Neuronal stem cell (in vitro differentiated cells): Measurements from ENCODE around the gene GADL1.

Experiments used
- DNase-seq: peaks from one replicate; pipeline ENCODE4 v3.0.0-alpha.2; 2013; ENCODE audit warnings: low spot score
- H2AFZ ChIP-seq: one replicate; pipeline ENCODE4 v1.6.1; 2013; ENCODE audit warnings: mild to moderate bottlenecking, low read length, inconsistent platforms
- H2AK5ac ChIP-seq: 2 replicates; pipeline ENCODE4 v1.6.1; 2013; ENCODE audit warnings: low read depth, mild to moderate bottlenecking, inconsistent platforms, low read length, moderate library complexity, mixed read lengths
- H2BK120ac ChIP-seq: 2 replicates; pipeline ENCODE4 v1.6.1; 2013; ENCODE audit warnings: low read depth, mild to moderate bottlenecking, inconsistent platforms, low read length, moderate library complexity, mixed read lengths
- H2BK12ac ChIP-seq: one replicate; pipeline ENCODE4 v1.6.1; 2013; ENCODE audit warnings: low read length, inconsistent platforms
- H2BK15ac ChIP-seq: 2 replicates; pipeline ENCODE4 v1.6.1; 2013; ENCODE audit warnings: mild to moderate bottlenecking, low read length, inconsistent platforms, mixed read lengths
- H2BK5ac ChIP-seq: one replicate; pipeline ENCODE4 v1.6.1; 2013; ENCODE audit warnings: inconsistent platforms, mild to moderate bottlenecking, low read length, moderate library complexity
- H3K14ac ChIP-seq: one replicate; pipeline ENCODE4 v1.6.1; 2013; ENCODE audit warnings: low read length, inconsistent platforms
- H3K18ac ChIP-seq: 2 replicates; pipeline ENCODE4 v1.6.1; 2013; ENCODE audit warnings: low read length, inconsistent platforms
- H3K23ac ChIP-seq: 2 replicates; pipeline ENCODE4 v1.6.1; 2013; ENCODE audit warnings: low read depth, mild to moderate bottlenecking, mixed read lengths, low read length, inconsistent platforms; ENCODE audit not compliant: poor library complexity
- H3K27ac ChIP-seq: replicated peaks from 3 replicates; pipeline ENCODE4 v1.5.1; 2013; ENCODE audit warnings: low read length, inconsistent platforms
- H3K27me3 ChIP-seq, 3 experiments: 2 replicates each; pipeline ENCODE4 v1.6.1; 2013; ENCODE audit warnings: low read length in 3 of 3, mild to moderate bottlenecking in 2 of 3, inconsistent platforms in 1 of 3, low read depth in 1 of 3, mixed read lengths in 1 of 3, moderate library complexity in 1 of 3; ENCODE audit not compliant: control insufficient read depth in 3 of 3, insufficient read depth in 3 of 3
- H3K36me3 ChIP-seq, 2 donors: replicated peaks in 1 of 2; 2 replicates each; pipeline ENCODE4 v1.6.1; 2013; ENCODE audit warnings: low read length in 2 of 2; ENCODE audit not compliant: control insufficient read depth in 2 of 2, insufficient read depth in 2 of 2
- H3K4ac ChIP-seq: 2 replicates; pipeline ENCODE4 v1.6.1; 2013; ENCODE audit warnings: inconsistent platforms, mild to moderate bottlenecking, low read length, moderate library complexity
- H3K4me1 ChIP-seq, 2 donors: 1 replicate in 1 of 2; 2 replicates in 1 of 2; pipeline ENCODE4 v1.6.1; 2013; ENCODE audit warnings: low read length in 2 of 2, low read depth in 1 of 2; ENCODE audit not compliant: control insufficient read depth in 2 of 2, insufficient read depth in 1 of 2
- H3K4me2 ChIP-seq: one replicate; pipeline ENCODE4 v1.6.1; 2013; ENCODE audit warnings: mild to moderate bottlenecking, low read length, inconsistent platforms; ENCODE audit not compliant: insufficient read depth, poor library complexity, severe bottlenecking
- H3K4me3 ChIP-seq, 2 donors: 2 replicates each; pipeline ENCODE4 v1.5.1; 2013; ENCODE audit warnings: low read length in 2 of 2, mild to moderate bottlenecking in 2 of 2, inconsistent platforms in 1 of 2, moderate library complexity in 1 of 2
- H3K79me1 ChIP-seq: one replicate; pipeline ENCODE4 v1.6.1; 2013; ENCODE audit warnings: low read depth, mild to moderate bottlenecking, inconsistent platforms, low read length, moderate library complexity
- H3K9ac ChIP-seq: one replicate; pipeline ENCODE4 v1.6.1; 2013; ENCODE audit warnings: mild to moderate bottlenecking, low read depth, low read length, inconsistent platforms; ENCODE audit not compliant: poor library complexity
- H3K9me3 ChIP-seq, 2 donors: replicated peaks in 1 of 2; 2 replicates each; pipeline versions ENCODE3 to v1.6.1; 2013; ENCODE audit warnings: low read length in 2 of 2, mild to moderate bottlenecking in 2 of 2, inconsistent platforms in 1 of 2, low read depth in 1 of 2, mixed read lengths in 1 of 2, moderate library complexity in 1 of 2; ENCODE audit not compliant: control insufficient read depth in 2 of 2, insufficient read depth in 1 of 2
- H4K8ac ChIP-seq: one replicate; pipeline ENCODE4 v1.6.1; 2013; ENCODE audit warnings: low read depth, mild to moderate bottlenecking, inconsistent platforms, low read length, moderate library complexity
- H4K91ac ChIP-seq: one replicate; pipeline ENCODE4 v1.6.1; 2013; ENCODE audit warnings: low read length, low read depth, mild to moderate bottlenecking, inconsistent platforms; ENCODE audit not compliant: poor library complexity
- WGBS, 2 donors: extraction: QIAGEN DNeasy Blood & Tissue Kit; methylation state at CpG; one replicate each; pipeline ENCODE4 v1.1.7; 2013; ENCODE audit warnings: missing lambda C conversion rate in 2 of 2, mixed read lengths in 1 of 2; ENCODE audit not compliant: insufficient read length in 2 of 2, insufficient replicate concordance in 1 of 2; ENCODE audit errors: extremely low coverage in 2 of 2; 5-methylcytosine and 5-hydroxymethylcytosine counted together

The GADL1 gene

DNA sequence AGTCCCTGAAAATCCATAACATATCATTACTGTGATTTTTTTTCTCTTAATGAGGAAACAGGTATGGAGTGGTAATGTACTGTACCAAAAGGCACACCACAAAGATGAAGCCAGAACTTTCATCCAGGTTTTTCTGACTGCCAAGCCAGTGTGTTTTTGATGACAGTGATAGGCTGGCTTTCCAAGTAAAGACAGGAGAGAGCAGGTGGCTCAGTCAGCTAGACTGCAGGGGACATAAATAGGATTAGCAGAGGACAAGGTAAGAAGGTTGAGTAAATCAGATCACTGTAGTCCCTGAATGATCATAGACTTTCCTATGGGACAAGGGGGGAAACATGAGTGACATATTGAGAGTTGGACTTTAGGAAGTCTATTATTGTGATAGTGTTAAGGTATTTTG lies 127.9 kb downstream of the GADL1 start:
- H3K23ac ChIP-seq = no peak overlapping the region
- H2AK5ac ChIP-seq = no peak overlapping the region
- no peak overlapping the region for H3K27ac ChIP-seq
- no peak overlapping the region for H2BK5ac ChIP-seq
- H2BK12ac ChIP-seq = no peak overlapping the region
- no peak overlapping the region for H3K4me3 ChIP-seq
- no peak overlapping the region for H2BK15ac ChIP-seq
- no peaks in the 10 kb centered on the region for H3K36me3 ChIP-seq
- no peaks in the 10 kb centered on the region for H3K9me3 ChIP-seq
- H3K27me3 ChIP-seq = no peaks in the 10 kb centered on the region
- H3K18ac ChIP-seq = no peak overlapping the region
- peaks cover 0 to 6% of the 10 kb centered on the region in 2 donors for H3K4me1 ChIP-seq
- no peaks in the 10 kb centered on the region for H3K79me1 ChIP-seq
- no peak overlapping the region for H3K9ac ChIP-seq
- no peak overlapping the region for H3K14ac ChIP-seq
- H4K8ac ChIP-seq = no peak overlapping the region
- H2AFZ ChIP-seq = no peak overlapping the region
- no peak overlapping the region for H2BK120ac ChIP-seq
- H4K91ac ChIP-seq = no peak overlapping the region
- H3K4ac ChIP-seq = no peak overlapping the region
- no peak for DNase-seq
- H3K4me2 ChIP-seq = no peak overlapping the region

GRCh38 chr3:30764891-30765290 lies 129.6 kb downstream of the GADL1 start:
- no peaks in the 10 kb centered on the region for H3K9me3 ChIP-seq
- no peak overlapping the region for H4K91ac ChIP-seq
- WGBS, 2 donors = no CpG with 5 or more reads among the region's 4 CpGs
- no peak overlapping the region for H3K9ac ChIP-seq
- H3K4me2 ChIP-seq = no peak overlapping the region
- H2AK5ac ChIP-seq = no peak overlapping the region
- no peak overlapping the region for H3K4ac ChIP-seq
- no peak for DNase-seq
- H2BK15ac ChIP-seq = no peak overlapping the region
- H3K4me3 ChIP-seq = no peak overlapping the region
- H3K18ac ChIP-seq = no peak overlapping the region
- no peaks in the 10 kb centered on the region for H3K27me3 ChIP-seq
- H2AFZ ChIP-seq = no peak overlapping the region
- no peak overlapping the region for H3K14ac ChIP-seq
- no peak overlapping the region for H3K27ac ChIP-seq
- no peak overlapping the region for H2BK5ac ChIP-seq
- H3K23ac ChIP-seq = no peak overlapping the region
- H4K8ac ChIP-seq = no peak overlapping the region
- no peaks in the 10 kb centered on the region for H3K4me1 ChIP-seq
- H3K36me3 ChIP-seq = no peaks in the 10 kb centered on the region
- H2BK12ac ChIP-seq = no peak overlapping the region
- H2BK120ac ChIP-seq = no peak overlapping the region
- no peaks in the 10 kb centered on the region for H3K79me1 ChIP-seq

DNA sequence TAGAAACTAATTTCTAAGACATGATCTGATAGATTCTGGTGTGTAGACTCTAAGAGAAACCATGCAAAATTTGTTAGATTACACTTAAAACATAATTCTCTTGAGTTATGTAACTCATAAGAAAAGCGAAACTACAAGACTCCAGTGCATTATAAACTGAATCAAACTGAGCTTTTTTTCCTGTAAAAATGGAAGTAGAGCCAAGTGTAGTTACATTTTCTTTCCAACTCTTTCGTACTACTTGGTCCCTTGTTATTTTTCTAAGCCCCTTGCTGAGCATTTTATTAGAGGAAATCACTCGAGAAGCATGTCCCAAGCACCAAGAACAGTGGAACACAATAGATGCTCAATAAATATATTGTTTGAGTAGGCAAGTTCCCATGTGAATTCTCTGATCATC lies 130.2 kb downstream of the GADL1 start:
- Histone ChIP-seq H2BK15ac (no peak overlapping the region), H3K14ac (no peak overlapping the region)
- WGBS, 2 donors = no CpG with 5 or more reads among the region's 3 CpGs

GRCh38 chr3:30761374-30761773 lies 133.1 kb downstream of the GADL1 start:
- H4K8ac ChIP-seq = no peak overlapping the region
- no CpG with 5 or more reads among the region's 3 CpGs for WGBS, 2 donors
- no peak overlapping the region for H3K9ac ChIP-seq
- no peak overlapping the region for H3K4me3 ChIP-seq
- no peaks in the 10 kb centered on the region for H3K36me3 ChIP-seq
- H2BK120ac ChIP-seq = no peak overlapping the region
- no peak overlapping the region for H3K23ac ChIP-seq
- no peaks in the 10 kb centered on the region for H3K4me1 ChIP-seq
- H2AK5ac ChIP-seq = no peak overlapping the region
- H2BK12ac ChIP-seq = no peak overlapping the region
- H3K18ac ChIP-seq = no peak overlapping the region
- no peaks in the 10 kb centered on the region for H3K79me1 ChIP-seq
- no peak overlapping the region for H4K91ac ChIP-seq
- H2BK15ac ChIP-seq = no peak overlapping the region
- DNase-seq = no peak
- H3K9me3 ChIP-seq = no peaks in the 10 kb centered on the region
- H3K14ac ChIP-seq = no peak overlapping the region
- no peak overlapping the region for H3K27ac ChIP-seq
- H2AFZ ChIP-seq = no peak overlapping the region
- no peak overlapping the region for H3K4me2 ChIP-seq
- H3K27me3 ChIP-seq = no peaks in the 10 kb centered on the region
- H2BK5ac ChIP-seq = no peak overlapping the region
- no peak overlapping the region for H3K4ac ChIP-seq

More for the DNA sequence above, 130.2 kb downstream of the GADL1 start:
- Histone ChIP-seq H3K4me3 (no peak overlapping the region), H4K91ac (no peak overlapping the region), H2AK5ac (no peak overlapping the region), H3K18ac (no peak overlapping the region), H4K8ac (no peak overlapping the region), H3K23ac (no peak overlapping the region), H3K4me2 (no peak overlapping the region), H3K36me3 (no peaks in the 10 kb centered on the region), H3K9ac (no peak overlapping the region), H2BK5ac (no peak overlapping the region), H3K4me1 (no peaks in the 10 kb centered on the region), H3K9me3 (no peaks in the 10 kb centered on the region), H3K4ac (no peak overlapping the region), H3K79me1 (no peaks in the 10 kb centered on the region), H3K27me3 (no peaks in the 10 kb centered on the region), H2BK120ac (no peak overlapping the region), H2BK12ac (no peak overlapping the region), H2AFZ (no peak overlapping the region), H3K27ac (no peak overlapping the region)
- DNase-seq = no peak
